Liver (tissue), 9 donors: ENCODE results near the gene POLR3H. TPM values are rescaled to one million over a fixed set of nuclear protein-coding genes. Genes with fewer than 3 reads are reported as not detected.

Experiments used
- DNase-seq: peaks from one replicate; pipeline ENCODE4 v3.0.0-alpha.2; 2017; ENCODE audit warnings: low spot score
- H3K27ac ChIP-seq, 2 donors: one replicate each; pipeline ENCODE4 v1.7.0; 2013; ENCODE audit warnings: inconsistent platforms in 2 of 2, low read length in 2 of 2, control low read depth in 1 of 2, low read depth in 1 of 2, mild to moderate bottlenecking in 1 of 2
- H3K27me3 ChIP-seq, 4 donors: one replicate each; pipeline versions ENCODE4 v1.6.1 to v1.7.0; 2013; ENCODE audit warnings: low read length in 3 of 4, inconsistent platforms in 1 of 4, mild to moderate bottlenecking in 1 of 4, moderate library complexity in 1 of 4; ENCODE audit not compliant: control insufficient read depth in 4 of 4, insufficient read depth in 4 of 4
- H3K36me3 ChIP-seq, 4 donors: one replicate each; pipeline versions ENCODE4 v1.6.1 to v1.7.0; 2013; ENCODE audit warnings: low read length in 3 of 4, mild to moderate bottlenecking in 3 of 4, low read depth in 1 of 4, moderate library complexity in 1 of 4; ENCODE audit not compliant: control insufficient read depth in 4 of 4, insufficient read depth in 3 of 4
- H3K4me1 ChIP-seq, 4 donors: one replicate each; pipeline versions ENCODE4 v1.6.1 to v1.7.0; 2013; ENCODE audit warnings: low read length in 3 of 4, mild to moderate bottlenecking in 3 of 4, moderate library complexity in 1 of 4; ENCODE audit not compliant: control insufficient read depth in 4 of 4, insufficient read depth in 4 of 4
- H3K4me3 ChIP-seq, 3 donors: one replicate each; pipeline versions ENCODE4 v1.6.1 to v1.7.0; 2013; ENCODE audit warnings: low read length in 3 of 3, control low read depth in 1 of 3, low read depth in 1 of 3, mild to moderate bottlenecking in 1 of 3
- H3K9ac ChIP-seq, 2 donors: one replicate each; pipeline ENCODE4 v1.7.0; 2013; ENCODE audit warnings: low read length in 2 of 2, mild to moderate bottlenecking in 2 of 2, moderate library complexity in 2 of 2, control low read depth in 1 of 2, low read depth in 1 of 2
- H3K9me3 ChIP-seq, 4 donors: one replicate each; pipeline versions ENCODE4 v1.6.1 to v1.7.0; 2013; ENCODE audit warnings: low read length in 3 of 4; ENCODE audit not compliant: control insufficient read depth in 4 of 4
- EGR1 ChIP-seq, 2 donors: IDR thresholded peaks; 2 replicates each; pipeline ENCODE4 v1.6.1; 2016 to 2018; ENCODE audit warnings: antibody characterized with exemption in 2 of 2, low read depth in 2 of 2
- FOXA1 ChIP-seq: IDR thresholded peaks from 2 replicates; pipeline ENCODE4 v1.6.1; 2016; ENCODE audit warnings: antibody characterized with exemption
- FOXA2 ChIP-seq: IDR thresholded peaks from 2 replicates; pipeline ENCODE4 v1.6.1; 2016; ENCODE audit warnings: antibody characterized with exemption
- HNF4A ChIP-seq, 2 donors: conservative IDR thresholded peaks; 2 replicates each; pipeline ENCODE4 v1.6.1; 2016; ENCODE audit warnings: antibody characterized with exemption in 2 of 2, mild to moderate bottlenecking in 2 of 2
- HNF4G ChIP-seq: IDR thresholded peaks from 2 replicates; pipeline ENCODE4 v1.6.1; 2016; ENCODE audit warnings: antibody characterized with exemption
- JUND ChIP-seq, 2 donors: IDR thresholded peaks; 2 replicates each; pipeline ENCODE4 v1.6.1; 2016; ENCODE audit warnings: antibody characterized with exemption in 2 of 2
- NR2F2 ChIP-seq: IDR thresholded peaks from 2 replicates; pipeline ENCODE4 v1.6.1; 2016; ENCODE audit warnings: antibody characterized with exemption
- RAD21 ChIP-seq, 2 donors: IDR thresholded peaks; 2 replicates each; pipeline ENCODE4 v1.6.1; 2016; ENCODE audit warnings: antibody characterized with exemption in 2 of 2, mild to moderate bottlenecking in 2 of 2
- REST ChIP-seq: IDR thresholded peaks from 2 replicates; pipeline ENCODE4 v1.6.1; 2016; ENCODE audit warnings: antibody characterized with exemption, mild to moderate bottlenecking
- RXRA ChIP-seq, 2 donors: IDR thresholded peaks; 2 replicates each; pipeline ENCODE4 v1.6.1; 2017 to 2018; ENCODE audit warnings: antibody characterized with exemption in 2 of 2, mild to moderate bottlenecking in 1 of 2
- SP1 ChIP-seq: IDR thresholded peaks from 2 replicates; pipeline ENCODE4 v1.6.1; 2018; ENCODE audit warnings: antibody characterized with exemption, mild to moderate bottlenecking
- TAF1 ChIP-seq: conservative IDR thresholded peaks from 2 replicates; pipeline ENCODE4 v1.6.1; 2016; ENCODE audit warnings: antibody characterized with exemption, mild to moderate bottlenecking
- YY1 ChIP-seq: IDR thresholded peaks from 2 replicates; pipeline ENCODE4 v1.6.1; 2016; ENCODE audit warnings: antibody characterized with exemption, mild to moderate bottlenecking
- WGBS: extraction: QIAGEN DNeasy Blood & Tissue Kit; methylation state at CpG from one replicate; pipeline ENCODE4 v1.1.7; 2013; 5-methylcytosine and 5-hydroxymethylcytosine counted together
- polyA plus RNA-seq, 2 donors: library from polyadenylated mRNA; stranded (reverse) in 1 of 2; unstranded in 1 of 2; fragments of 200-250 nt in 1 of 2; fragments of >200 nt in 1 of 2; fragmentation: Nextera tagmentation in 1 of 2; extraction: Ambion mirVana in 1 of 2; gene quantifications; one replicate each; pipeline versions ENCODE4 v1.2.1 to v1.2.3, GENCODE V29; 2013 to 2015
- total RNA-seq, 2 donors: library from RNA; depleted of rRNA; stranded (reverse); fragments of >200 nt; gene quantifications; one replicate each; pipeline ENCODE4 v1.2.3, GENCODE V29; 2014
- TF ChIP-seq, protein P1 (sequence below): IDR thresholded peaks from 2 replicates; pipeline ENCODE4 v1.6.1; 2016; ENCODE audit warnings: antibody characterized with exemption
- TF ChIP-seq, protein P2 (sequence below): IDR thresholded peaks from 2 replicates; pipeline ENCODE4 v1.6.1; 2016; ENCODE audit warnings: antibody characterized with exemption
- TF ChIP-seq, protein P3 (sequence below): fragments of 150-350 bp; IDR thresholded peaks from 2 replicates; pipeline ENCODE4 v1.5.1; 2017; ENCODE audit warnings: improper control_type of control experiment, low read depth, low read length; ENCODE audit not compliant: missing input control
- donor health status: healthy.
- donor health status: healthy.
- donor health status: healthy.
- donor health status: healthy.
- donor health status: healthy.

Gene POLR3H
- total and polyA plus RNA-seq, 4 donors = 11.7 to 37.7 (median 27.1) TPM

DNA sequence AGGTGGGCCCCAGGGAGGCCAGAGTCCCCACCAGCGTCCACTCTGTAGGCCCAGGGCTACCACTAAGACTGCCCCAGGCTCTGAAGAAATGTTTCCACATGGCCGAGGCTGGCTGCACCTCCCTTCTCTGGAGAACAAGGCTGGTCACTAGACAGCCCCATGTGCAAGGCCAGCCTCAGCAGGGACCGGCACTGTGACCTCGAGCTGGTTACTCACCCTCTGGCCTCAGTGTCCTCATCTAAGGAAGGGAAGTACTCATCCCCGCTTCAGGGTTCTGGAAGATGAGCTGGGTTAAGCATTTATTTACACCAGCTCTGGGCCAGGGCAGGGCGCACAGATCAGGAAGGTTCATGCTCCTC, 35.7 kb upstream of the POLR3H start (continued):
- TF ChIP-seq, protein P1, sequence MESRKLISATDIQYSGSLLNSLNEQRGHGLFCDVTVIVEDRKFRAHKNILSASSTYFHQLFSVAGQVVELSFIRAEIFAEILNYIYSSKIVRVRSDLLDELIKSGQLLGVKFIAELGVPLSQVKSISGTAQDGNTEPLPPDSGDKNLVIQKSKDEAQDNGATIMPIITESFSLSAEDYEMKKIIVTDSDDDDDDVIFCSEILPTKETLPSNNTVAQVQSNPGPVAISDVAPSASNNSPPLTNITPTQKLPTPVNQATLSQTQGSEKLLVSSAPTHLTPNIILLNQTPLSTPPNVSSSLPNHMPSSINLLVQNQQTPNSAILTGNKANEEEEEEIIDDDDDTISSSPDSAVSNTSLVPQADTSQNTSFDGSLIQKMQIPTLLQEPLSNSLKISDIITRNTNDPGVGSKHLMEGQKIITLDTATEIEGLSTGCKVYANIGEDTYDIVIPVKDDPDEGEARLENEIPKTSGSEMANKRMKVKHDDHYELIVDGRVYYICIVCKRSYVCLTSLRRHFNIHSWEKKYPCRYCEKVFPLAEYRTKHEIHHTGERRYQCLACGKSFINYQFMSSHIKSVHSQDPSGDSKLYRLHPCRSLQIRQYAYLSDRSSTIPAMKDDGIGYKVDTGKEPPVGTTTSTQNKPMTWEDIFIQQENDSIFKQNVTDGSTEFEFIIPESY = no peak
- TF ChIP-seq JUND (IDR thresholded peaks at IDR 0.05) (no peak), RAD21 (IDR thresholded peaks at IDR 0.05) (no peak), EGR1 (IDR thresholded peaks at IDR 0.05; ENCODE audit: low read depth in 2 of 2) (no peak), HNF4G (no peak), YY1 (no peak), SP1 (no peak), NR2F2 (no peak), HNF4A (conservative IDR thresholded peaks at IDR 0.05) (no peak), TAF1 (no peak), FOXA1 (no peak), FOXA2 (no peak)
- TF ChIP-seq, protein P2, sequence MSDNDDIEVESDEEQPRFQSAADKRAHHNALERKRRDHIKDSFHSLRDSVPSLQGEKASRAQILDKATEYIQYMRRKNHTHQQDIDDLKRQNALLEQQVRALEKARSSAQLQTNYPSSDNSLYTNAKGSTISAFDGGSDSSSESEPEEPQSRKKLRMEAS = no peak

DNA sequence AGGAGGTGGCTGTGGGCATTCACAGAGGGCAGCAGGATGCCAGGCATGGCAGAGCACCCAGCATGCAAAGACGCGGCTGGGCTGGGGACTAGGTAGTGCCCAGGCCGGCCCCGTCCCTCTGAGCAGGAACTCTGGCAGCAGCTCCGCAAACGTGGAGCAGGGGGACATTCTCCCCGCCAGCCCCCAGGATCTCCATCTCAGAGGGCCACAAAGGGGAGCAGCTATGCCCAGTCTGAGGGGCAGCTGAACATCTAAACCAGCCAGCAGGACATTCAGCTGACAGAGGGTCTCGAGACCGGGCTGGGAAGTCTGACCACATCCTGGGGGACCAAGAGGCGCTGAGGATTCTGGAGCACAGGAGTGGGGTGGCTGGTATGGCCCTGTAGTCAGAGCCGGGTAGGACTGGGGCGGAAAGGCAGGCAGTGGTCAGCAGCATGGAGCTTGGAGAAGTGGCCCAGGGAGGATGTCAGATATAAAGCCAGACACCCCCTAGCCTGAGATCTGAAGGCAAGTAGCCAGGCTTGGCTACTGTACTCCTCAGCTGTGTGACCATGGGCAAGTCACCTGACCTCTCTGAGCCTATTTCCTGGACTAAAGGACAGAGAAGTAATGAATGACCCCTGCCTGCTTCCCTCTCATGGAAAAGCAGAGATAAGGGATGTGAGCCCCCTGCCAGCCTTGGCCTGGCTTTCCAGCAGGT, 35.2 kb upstream of the POLR3H start:
- H3K36me3 ChIP-seq = peaks cover 10 to 33% (median 24%) of the 10 kb centered on the region in 4 donors
- no peak for DNase-seq
- TF ChIP-seq, protein P3, sequence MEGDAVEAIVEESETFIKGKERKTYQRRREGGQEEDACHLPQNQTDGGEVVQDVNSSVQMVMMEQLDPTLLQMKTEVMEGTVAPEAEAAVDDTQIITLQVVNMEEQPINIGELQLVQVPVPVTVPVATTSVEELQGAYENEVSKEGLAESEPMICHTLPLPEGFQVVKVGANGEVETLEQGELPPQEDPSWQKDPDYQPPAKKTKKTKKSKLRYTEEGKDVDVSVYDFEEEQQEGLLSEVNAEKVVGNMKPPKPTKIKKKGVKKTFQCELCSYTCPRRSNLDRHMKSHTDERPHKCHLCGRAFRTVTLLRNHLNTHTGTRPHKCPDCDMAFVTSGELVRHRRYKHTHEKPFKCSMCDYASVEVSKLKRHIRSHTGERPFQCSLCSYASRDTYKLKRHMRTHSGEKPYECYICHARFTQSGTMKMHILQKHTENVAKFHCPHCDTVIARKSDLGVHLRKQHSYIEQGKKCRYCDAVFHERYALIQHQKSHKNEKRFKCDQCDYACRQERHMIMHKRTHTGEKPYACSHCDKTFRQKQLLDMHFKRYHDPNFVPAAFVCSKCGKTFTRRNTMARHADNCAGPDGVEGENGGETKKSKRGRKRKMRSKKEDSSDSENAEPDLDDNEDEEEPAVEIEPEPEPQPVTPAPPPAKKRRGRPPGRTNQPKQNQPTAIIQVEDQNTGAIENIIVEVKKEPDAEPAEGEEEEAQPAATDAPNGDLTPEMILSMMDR = no peak
- no peak for TF ChIP-seq EGR1 (IDR thresholded peaks at IDR 0.05; ENCODE audit: low read depth in 2 of 2)
- TF ChIP-seq, protein P2 = no peak
- no peak for TF ChIP-seq REST
- TF ChIP-seq FOXA1 = no peak
- no peak for TF ChIP-seq TAF1
- TF ChIP-seq, protein P1 = no peak
- TF ChIP-seq JUND (IDR thresholded peaks at IDR 0.05) = no peak
- no peak for TF ChIP-seq FOXA2
- no peak for TF ChIP-seq SP1
- TF ChIP-seq RXRA (IDR thresholded peaks at IDR 0.05) = no peak
- no peak for TF ChIP-seq HNF4G

More for the DNA sequence above, 35.2 kb upstream of the POLR3H start:
- Histone ChIP-seq H3K4me1 (no peaks in the 10 kb centered on the region), H3K27ac (no peak overlapping the region), H3K9ac (no peak overlapping the region), H3K9me3 (no peaks in the 10 kb centered on the region), H3K27me3 (no peaks in the 10 kb centered on the region), H3K4me3 (no peak overlapping the region)
- WGBS = 97% methylated on average over 12 of the region's 12 CpGs
